Keratinocyte (primary cell): Measurements from ENCODE around the gene RET. TPM values are rescaled to one million over a fixed set of nuclear protein-coding genes. Genes with fewer than 3 reads are reported as not detected.

ENCODE experiments used
- DNase-seq: peaks from one replicate; pipeline ENCODE4 v3.0.0-alpha.2; 2011; ENCODE audit warnings: low read depth, missing footprints, low spot score
- FAIRE-seq: peaks from 2 replicates; lab custom pipeline; 2011; peaks lifted over from hg19 to GRCh38; lab: Jason Lieb, UNC
- H2AFZ ChIP-seq: 2 replicates; pipeline ENCODE4 v1.6.0; 2012; ENCODE audit warnings: low read length, control low read depth, inconsistent platforms; ENCODE audit not compliant: control insufficient read depth
- H3K27ac ChIP-seq: 2 replicates; pipeline ENCODE4 v1.5.1; 2011; ENCODE audit warnings: low read length; ENCODE audit not compliant: control insufficient read depth, insufficient read depth
- H3K27me3 ChIP-seq: 3 replicates; pipeline ENCODE4 v1.6.0; 2011; ENCODE audit warnings: low read length; ENCODE audit not compliant: control insufficient read depth, insufficient read depth; ENCODE audit errors: extremely low read depth
- H3K36me3 ChIP-seq, 2 experiments: 2 replicates in 1 of 2; 3 replicates in 1 of 2; pipeline ENCODE4 v1.5.1; 2011; ENCODE audit warnings: low read length in 2 of 2, mild to moderate bottlenecking in 1 of 2; ENCODE audit not compliant: control insufficient read depth in 2 of 2, insufficient read depth in 2 of 2; ENCODE audit errors: extremely low read depth in 1 of 2
- H3K4me1 ChIP-seq: 3 replicates; pipeline ENCODE4 v1.5.1; 2011; ENCODE audit warnings: low read length; ENCODE audit not compliant: control insufficient read depth, insufficient read depth; ENCODE audit errors: extremely low read depth
- H3K4me2 ChIP-seq: 3 replicates; pipeline ENCODE4 v1.6.0; 2011; ENCODE audit warnings: low read depth, low read length; ENCODE audit not compliant: control insufficient read depth, insufficient read depth; ENCODE audit errors: extremely low read depth
- H3K4me3 ChIP-seq, 3 experiments: fragments of 200-600 bp in 1 of 3; sonication (generic) in 1 of 3; 2 replicates in 2 of 3; 3 replicates in 1 of 3; pipeline ENCODE4 v1.5.1; 2011 to 2016; ENCODE audit warnings: low read length in 3 of 3, mild to moderate bottlenecking in 3 of 3, control low read depth in 2 of 3, inconsistent platforms in 1 of 3, low read depth in 1 of 3, mixed read lengths in 1 of 3, mixed run types in 1 of 3, moderate library complexity in 1 of 3; ENCODE audit not compliant: control insufficient read depth in 2 of 3, insufficient read depth in 2 of 3; ENCODE audit errors: extremely low read depth in 1 of 3
- H3K79me2 ChIP-seq: 2 replicates; pipeline ENCODE4 v1.6.0; 2012; ENCODE audit warnings: low read length; ENCODE audit not compliant: control insufficient read depth, insufficient read depth
- H3K9ac ChIP-seq: 3 replicates; pipeline ENCODE4 v1.6.0; 2011; ENCODE audit warnings: low read length; ENCODE audit not compliant: control insufficient read depth, insufficient read depth; ENCODE audit errors: extremely low read depth
- H3K9me1 ChIP-seq: 3 replicates; pipeline ENCODE4 v1.6.0; 2011; ENCODE audit warnings: low read length; ENCODE audit not compliant: control insufficient read depth, insufficient read depth; ENCODE audit errors: extremely low read depth
- H3K9me3 ChIP-seq: 2 replicates; pipeline ENCODE4 v1.5.1; 2012; ENCODE audit warnings: low read depth, low read length; ENCODE audit not compliant: control insufficient read depth
- H4K20me1 ChIP-seq: 3 replicates; pipeline ENCODE4 v1.6.0; 2011; ENCODE audit warnings: low read length; ENCODE audit not compliant: control insufficient read depth, insufficient read depth; ENCODE audit errors: extremely low read depth
- CTCF ChIP-seq, 3 experiments: IDR thresholded peaks in 1 of 3; conservative IDR thresholded peaks in 1 of 3; optimal IDR thresholded peaks in 1 of 3; 2 replicates in 2 of 3; 3 replicates in 1 of 3; pipeline versions ENCODE3 to v1.5.1; 2011; ENCODE audit warnings: low read length in 3 of 3, mild to moderate bottlenecking in 3 of 3, moderate library complexity in 2 of 3, control low read depth in 1 of 3, inconsistent platforms in 1 of 3; ENCODE audit not compliant: insufficient read depth in 2 of 3; ENCODE audit errors: extremely low read depth in 1 of 3
- EZH2 ChIP-seq: IDR thresholded peaks from one replicate; pipeline ENCODE4 v1.6.1; 2012; ENCODE audit warnings: inconsistent platforms, mild to moderate bottlenecking, low read length, moderate library complexity
- dilution Hi-C: fragments of 300-500 bp; cut with MboI; formaldehyde crosslinking; loops from one replicate; pipeline ENCODE4 v1.7.0; 2020; ENCODE audit warnings: low sequenced_read_pairs; ENCODE audit not compliant: extremely low pct_ligation_motif_present
- polyA plus RNA-seq, 5 experiments: library from polyadenylated mRNA; depleted of rRNA in 3 of 5; stranded (reverse) in 3 of 5; stranded (forward) in 1 of 5; unstranded in 1 of 5; fragments of >200 nt; gene quantifications; 1 replicate in 1 of 5; 2 replicates in 3 of 5; 3 replicates in 1 of 5; pipeline versions ENCODE4 v1.2.1 to v1.2.3, GENCODE V29; 2011 to 2012; ENCODE audit warnings: missing spikeins in 2 of 5, low read depth in 1 of 5, low replicate concordance in 1 of 5

Gene RET
- polyA plus RNA-seq, 1 donor (not counting 4 experiments of a cell fraction or from before 2014, with no cell fraction given) = 0.21 TPM

- Histone ChIP-seq H3K4me3 (no peak overlapping the region), H3K36me3 (no peaks in the 10 kb centered on the region), H3K4me1 (no peaks in the 10 kb centered on the region), H4K20me1 (no peaks in the 10 kb centered on the region), H3K79me2 (no peaks in the 10 kb centered on the region), H3K9me1 (no peaks in the 10 kb centered on the region), H3K4me2 (no peak overlapping the region), H2AFZ (no peak overlapping the region), H3K9me3 (no peaks in the 10 kb centered on the region), H3K9ac (no peak overlapping the region), H3K27ac (no peak overlapping the region), H3K27me3 (no peaks in the 10 kb centered on the region)
- FAIRE-seq (no peak), DNase-seq (no peak)
- dilution Hi-C loops = no loop called here
- TF ChIP-seq CTCF (optimal IDR thresholded peaks at IDR 0.05 in 1 of 3, IDR thresholded peaks at IDR 0.05 in 1 of 3, conservative IDR thresholded peaks at IDR 0.05 in 1 of 3; ENCODE audit: extremely low read depth in 1 of 3, insufficient read depth in 2 of 3, low read length in 3 of 3) (no peak), EZH2 (no peak)
These were observed 46.7 kb downstream of the RET start for GRCh38 chr10:43123361-43124093.

- Histone ChIP-seq H3K9ac (no peak overlapping the region), H3K27me3 (no peaks in the 10 kb centered on the region), H3K9me1 (no peaks in the 10 kb centered on the region), H3K27ac (no peak overlapping the region), H3K4me2 (no peak overlapping the region), H3K9me3 (no peaks in the 10 kb centered on the region), H3K36me3 (no peaks in the 10 kb centered on the region), H3K4me3 (no peak overlapping the region), H4K20me1 (no peaks in the 10 kb centered on the region), H3K4me1 (peaks cover 5% of the 10 kb centered on the region), H3K79me2 (no peaks in the 10 kb centered on the region), H2AFZ (no peak overlapping the region)
- DNase-seq = no peak
- dilution Hi-C loops = no loop called here
- FAIRE-seq = no peak
- TF ChIP-seq CTCF (optimal IDR thresholded peaks at IDR 0.05 in 1 of 3, IDR thresholded peaks at IDR 0.05 in 1 of 3, conservative IDR thresholded peaks at IDR 0.05 in 1 of 3; ENCODE audit: extremely low read depth in 1 of 3, insufficient read depth in 2 of 3, low read length in 3 of 3) = no peak
- TF ChIP-seq EZH2 = no peak
These were observed 47.2 kb downstream of the RET start for GRCh38 chr10:43124094-43124521.
